ENCODE data around the gene C22orf42. TPM values are rescaled to one million over a fixed set of nuclear protein-coding genes. Genes with fewer than 3 reads are reported as not detected.
"Not testable (repeated sequence)": the region's sequence is repeated elsewhere in the genome, so short reads cannot be mapped to it uniquely, and the experiment has no call there.

Gene C22orf42
- total and polyA plus RNA-seq, 4 donors, result 0.05 TPM; not detected in 3

DNA sequence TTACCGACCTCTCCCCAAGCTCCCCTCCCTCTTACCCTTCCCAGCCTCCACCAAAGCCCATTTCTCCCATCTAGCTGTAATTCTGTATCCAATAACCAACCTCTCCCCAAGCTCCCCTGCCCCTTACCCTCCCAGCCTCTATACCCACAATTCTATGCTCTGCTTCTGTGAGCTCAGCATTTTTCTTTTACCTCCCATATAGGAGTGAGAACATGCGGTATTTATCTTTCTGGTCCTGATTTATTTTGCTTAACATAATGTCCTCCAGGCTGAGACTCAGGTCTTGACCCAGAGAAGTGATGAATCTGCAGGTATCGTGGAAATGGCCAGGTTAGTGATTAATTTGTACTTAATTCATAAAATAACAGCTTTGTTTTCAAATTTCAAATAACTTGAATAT lies 36.8 kb upstream of the C22orf42 start:
- not testable (repeated sequence) for H3K9ac ChIP-seq (ENCODE audit: insufficient read depth in 1 of 2, low read length in 2 of 2); H3K4me3 ChIP-seq; H3K27ac ChIP-seq (ENCODE audit: low read depth in 1 of 2, low read length in 1 of 2); ATAC-seq (ENCODE audit: insufficient read depth, low FRiP score); H3K36me3 ChIP-seq (ENCODE audit: control insufficient read depth in 4 of 4, insufficient read depth in 4 of 4, low read length in 4 of 4); DNase-seq; H3K9me3 ChIP-seq (ENCODE audit: control insufficient read depth in 4 of 4, insufficient read depth in 3 of 4, low read length in 3 of 4); H3K4me1 ChIP-seq (ENCODE audit: control insufficient read depth in 5 of 5, insufficient read depth in 5 of 5, low read length in 5 of 5)
- H3K27me3 ChIP-seq (ENCODE audit: control insufficient read depth in 3 of 3, insufficient read depth in 3 of 3, low read length in 2 of 3), result peaks cover 0 to 11% (median 0%) of the 10 kb centered on the region in 3 donors
- 75 to 83% methylated on average over 3 of the region's 3 CpGs for WGBS, 2 donors

GRCh38 chr22:32193346-32193745 lies 34.2 kb upstream of the C22orf42 start:
- not testable (repeated sequence) for ATAC-seq (ENCODE audit: insufficient read depth, low FRiP score); H3K9me3 ChIP-seq (ENCODE audit: control insufficient read depth in 4 of 4, insufficient read depth in 3 of 4, low read length in 3 of 4)
- 79 to 89% methylated on average over 9 of the region's 9 CpGs for WGBS, 2 donors

GRCh38 chr22:32191021-32191420 lies 31.9 kb upstream of the C22orf42 start:
- not testable (repeated sequence) for H3K4me1 ChIP-seq (ENCODE audit: control insufficient read depth in 5 of 5, insufficient read depth in 5 of 5, low read length in 5 of 5); ATAC-seq (ENCODE audit: insufficient read depth, low FRiP score); DNase-seq; H3K36me3 ChIP-seq (ENCODE audit: control insufficient read depth in 4 of 4, insufficient read depth in 4 of 4, low read length in 4 of 4); H3K9ac ChIP-seq (ENCODE audit: insufficient read depth in 1 of 2, low read length in 2 of 2); H3K27ac ChIP-seq (ENCODE audit: low read depth in 1 of 2, low read length in 1 of 2); H3K27me3 ChIP-seq (ENCODE audit: control insufficient read depth in 3 of 3, insufficient read depth in 3 of 3, low read length in 2 of 3); H3K9me3 ChIP-seq (ENCODE audit: control insufficient read depth in 4 of 4, insufficient read depth in 3 of 4, low read length in 3 of 4); H3K4me3 ChIP-seq
- 82 to 87% methylated on average over 14 to 15 of the region's 15 CpGs for WGBS, 2 donors

More at GRCh38 chr22:32193346-32193745, 34.2 kb upstream of the C22orf42 start:
- DNase-seq; H3K9ac ChIP-seq (ENCODE audit: insufficient read depth in 1 of 2, low read length in 2 of 2); H3K4me1 ChIP-seq (ENCODE audit: control insufficient read depth in 5 of 5, insufficient read depth in 5 of 5, low read length in 5 of 5); H3K27ac ChIP-seq (ENCODE audit: low read depth in 1 of 2, low read length in 1 of 2); H3K4me3 ChIP-seq; H3K36me3 ChIP-seq (ENCODE audit: control insufficient read depth in 4 of 4, insufficient read depth in 4 of 4, low read length in 4 of 4): not testable (repeated sequence)
- H3K27me3 ChIP-seq (ENCODE audit: control insufficient read depth in 3 of 3, insufficient read depth in 3 of 3, low read length in 2 of 3), result peaks cover 0 to 11% (median 0%) of the 10 kb centered on the region in 3 donors

DNA sequence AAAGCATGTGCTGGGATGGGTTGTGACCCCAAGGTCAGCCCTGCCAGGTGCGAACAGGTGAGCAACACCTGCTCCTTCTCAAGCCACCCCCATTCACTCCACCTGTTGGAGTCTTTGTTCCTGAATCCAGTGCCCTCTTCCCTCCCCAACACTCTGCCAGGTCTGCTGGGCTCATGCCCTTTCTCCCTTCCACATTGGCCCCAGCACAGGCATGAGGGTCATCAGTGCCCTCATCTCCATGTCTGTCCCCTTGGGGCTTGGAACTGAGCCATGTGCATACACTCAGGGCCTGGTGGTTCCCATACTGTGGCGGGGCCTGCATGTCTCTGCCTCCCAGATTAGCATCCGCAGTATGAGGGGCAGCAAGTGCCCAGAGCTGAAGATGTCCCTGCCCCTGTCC lies 26.7 kb upstream of the C22orf42 start:
- DNase-seq, result no peak
- Histone ChIP-seq H3K36me3 (ENCODE audit: control insufficient read depth in 4 of 4, insufficient read depth in 4 of 4, low read length in 4 of 4) (no peaks in the 10 kb centered on the region), H3K27ac (ENCODE audit: low read depth in 1 of 2, low read length in 1 of 2) (no peak overlapping the region), H3K27me3 (ENCODE audit: control insufficient read depth in 3 of 3, insufficient read depth in 3 of 3, low read length in 2 of 3) (peaks cover 0 to 6% (median 0%) of the 10 kb centered on the region in 3 donors), H3K9me3 (ENCODE audit: control insufficient read depth in 4 of 4, insufficient read depth in 3 of 4, low read length in 3 of 4) (peaks cover 0 to 1% (median 0%) of the 10 kb centered on the region in 4 donors), H3K4me1 (ENCODE audit: control insufficient read depth in 5 of 5, insufficient read depth in 5 of 5, low read length in 5 of 5) (no peaks in the 10 kb centered on the region), H3K4me3 (no peak overlapping the region), H3K9ac (ENCODE audit: insufficient read depth in 1 of 2, low read length in 2 of 2) (no peak overlapping the region)
- WGBS, 2 donors, result 84 to 93% methylated on average over 3 of the region's 3 CpGs
- TF ChIP-seq, protein P1, sequence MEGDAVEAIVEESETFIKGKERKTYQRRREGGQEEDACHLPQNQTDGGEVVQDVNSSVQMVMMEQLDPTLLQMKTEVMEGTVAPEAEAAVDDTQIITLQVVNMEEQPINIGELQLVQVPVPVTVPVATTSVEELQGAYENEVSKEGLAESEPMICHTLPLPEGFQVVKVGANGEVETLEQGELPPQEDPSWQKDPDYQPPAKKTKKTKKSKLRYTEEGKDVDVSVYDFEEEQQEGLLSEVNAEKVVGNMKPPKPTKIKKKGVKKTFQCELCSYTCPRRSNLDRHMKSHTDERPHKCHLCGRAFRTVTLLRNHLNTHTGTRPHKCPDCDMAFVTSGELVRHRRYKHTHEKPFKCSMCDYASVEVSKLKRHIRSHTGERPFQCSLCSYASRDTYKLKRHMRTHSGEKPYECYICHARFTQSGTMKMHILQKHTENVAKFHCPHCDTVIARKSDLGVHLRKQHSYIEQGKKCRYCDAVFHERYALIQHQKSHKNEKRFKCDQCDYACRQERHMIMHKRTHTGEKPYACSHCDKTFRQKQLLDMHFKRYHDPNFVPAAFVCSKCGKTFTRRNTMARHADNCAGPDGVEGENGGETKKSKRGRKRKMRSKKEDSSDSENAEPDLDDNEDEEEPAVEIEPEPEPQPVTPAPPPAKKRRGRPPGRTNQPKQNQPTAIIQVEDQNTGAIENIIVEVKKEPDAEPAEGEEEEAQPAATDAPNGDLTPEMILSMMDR (IDR thresholded peaks at IDR 0.05; ENCODE audit: control extremely low read depth, extremely low read depth), result no peak
- ATAC-seq (ENCODE audit: insufficient read depth, low FRiP score), result no peak

GRCh38 chr22:32183625-32184024 lies 24.5 kb upstream of the C22orf42 start:
- Histone ChIP-seq H3K9ac (ENCODE audit: insufficient read depth in 1 of 2, low read length in 2 of 2) (no peak overlapping the region), H3K9me3 (ENCODE audit: control insufficient read depth in 4 of 4, insufficient read depth in 3 of 4, low read length in 3 of 4) (peaks cover 0 to 3% (median 0%) of the 10 kb centered on the region in 4 donors), H3K4me3 (no peak overlapping the region), H3K36me3 (ENCODE audit: control insufficient read depth in 4 of 4, insufficient read depth in 4 of 4, low read length in 4 of 4) (no peaks in the 10 kb centered on the region), H3K4me1 (ENCODE audit: control insufficient read depth in 5 of 5, insufficient read depth in 5 of 5, low read length in 5 of 5) (no peaks in the 10 kb centered on the region), H3K27ac (ENCODE audit: low read depth in 1 of 2, low read length in 1 of 2) (no peak overlapping the region), H3K27me3 (ENCODE audit: control insufficient read depth in 3 of 3, insufficient read depth in 3 of 3, low read length in 2 of 3) (peaks cover 0 to 14% (median 5%) of the 10 kb centered on the region in 3 donors)
- TF ChIP-seq, protein P1 (IDR thresholded peaks at IDR 0.05; ENCODE audit: control extremely low read depth, extremely low read depth), result no peak
- no peak for DNase-seq
- ATAC-seq (ENCODE audit: insufficient read depth, low FRiP score), result no peak
- WGBS, 2 donors, result 80 to 90% methylated on average over 3 of the region's 3 CpGs

Measured in lung (tissue), 12 donors.